ENCODE results near the gene DOK1. TPM values are rescaled to one million over a fixed set of nuclear protein-coding genes. Genes with fewer than 3 reads are reported as not detected.

Gene DOK1
- total RNA-seq, 1 donor from 2014 or later = 20.1 TPM

GRCh38 chr2:74575320-74575719 is 20.8 kb downstream of the DOK1 start:
- no peak for DNase-seq (ENCODE audit: extremely low spot score in 2 of 2)
- intact Hi-C loops (cut with DNase I) = no loop called here

DNA sequence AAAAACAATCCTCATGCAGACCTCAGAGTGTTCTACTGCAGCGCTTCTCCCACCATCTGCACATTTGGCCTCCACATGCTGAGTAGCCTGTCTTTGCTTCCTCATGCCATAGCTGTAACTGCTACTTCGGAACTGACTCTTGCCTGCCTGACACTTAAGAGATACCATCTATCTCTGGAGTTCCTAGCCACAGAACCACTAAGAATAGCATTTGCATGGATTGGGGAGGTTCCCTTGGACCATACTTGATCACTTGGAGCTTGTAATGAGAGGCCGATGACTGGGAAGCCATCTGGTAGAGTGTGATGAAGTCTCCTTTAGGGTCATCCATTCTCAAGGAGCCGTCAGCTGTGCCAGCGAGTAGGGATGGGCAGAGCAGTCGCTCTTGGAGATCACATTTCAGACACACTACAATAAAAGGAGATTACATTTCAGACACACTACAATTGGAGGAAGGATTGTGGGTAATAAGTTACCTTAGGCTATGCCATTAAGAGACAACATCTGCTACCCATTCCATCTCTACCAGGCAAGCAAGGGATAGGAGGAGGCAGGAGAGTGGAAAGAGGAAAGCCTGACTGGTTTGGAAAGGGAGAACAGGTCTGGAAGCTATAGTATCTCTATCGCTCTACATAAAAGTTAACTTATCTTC is 21.8 kb downstream of the DOK1 start:
- intact Hi-C loops (cut with DNase I) = no loop called here
- H3K9me3 ChIP-seq = no peaks in the 10 kb centered on the region
- H3K4me3 ChIP-seq = no peak overlapping the region
- no peaks in the 10 kb centered on the region for H3K4me1 ChIP-seq
- no peaks in the 10 kb centered on the region for H3K27me3 ChIP-seq
- H3K27ac ChIP-seq = no peak overlapping the region
- no peak for TF ChIP-seq POLR2A (IDR thresholded peaks at IDR 0.05)
- TF ChIP-seq CTCF (IDR thresholded peaks at IDR 0.05) = no peak
- no peak for TF ChIP-seq POLR2AphosphoS5 (IDR thresholded peaks at IDR 0.05; ENCODE audit: insufficient read depth in 1 of 2, low read depth in 1 of 2)
- DNase-seq (ENCODE audit: extremely low spot score in 2 of 2) = no peak
- no peaks in the 10 kb centered on the region for H3K36me3 ChIP-seq

More at GRCh38 chr2:74575320-74575719, 20.8 kb downstream of the DOK1 start:
- no peak for TF ChIP-seq POLR2A (IDR thresholded peaks at IDR 0.05)
- no peak for TF ChIP-seq CTCF (IDR thresholded peaks at IDR 0.05)
- no peak for TF ChIP-seq POLR2AphosphoS5 (IDR thresholded peaks at IDR 0.05; ENCODE audit: insufficient read depth in 1 of 2, low read depth in 1 of 2)
- Histone ChIP-seq H3K27ac (no peak overlapping the region), H3K36me3 (no peaks in the 10 kb centered on the region), H3K9me3 (no peaks in the 10 kb centered on the region), H3K4me3 (no peak overlapping the region), H3K27me3 (no peaks in the 10 kb centered on the region), H3K4me1 (no peaks in the 10 kb centered on the region)

GRCh38 chr2:74576863-74577229 is 22.3 kb downstream of the DOK1 start:
- no peak for TF ChIP-seq CTCF (IDR thresholded peaks at IDR 0.05)
- Histone ChIP-seq H3K4me1 (no peaks in the 10 kb centered on the region), H3K27ac (no peak overlapping the region), H3K4me3 (no peak overlapping the region), H3K27me3 (no peaks in the 10 kb centered on the region), H3K36me3 (no peaks in the 10 kb centered on the region), H3K9me3 (no peaks in the 10 kb centered on the region)
- intact Hi-C loops (cut with DNase I) = no loop called here
- DNase-seq (ENCODE audit: extremely low spot score in 2 of 2) = no peak

DNA sequence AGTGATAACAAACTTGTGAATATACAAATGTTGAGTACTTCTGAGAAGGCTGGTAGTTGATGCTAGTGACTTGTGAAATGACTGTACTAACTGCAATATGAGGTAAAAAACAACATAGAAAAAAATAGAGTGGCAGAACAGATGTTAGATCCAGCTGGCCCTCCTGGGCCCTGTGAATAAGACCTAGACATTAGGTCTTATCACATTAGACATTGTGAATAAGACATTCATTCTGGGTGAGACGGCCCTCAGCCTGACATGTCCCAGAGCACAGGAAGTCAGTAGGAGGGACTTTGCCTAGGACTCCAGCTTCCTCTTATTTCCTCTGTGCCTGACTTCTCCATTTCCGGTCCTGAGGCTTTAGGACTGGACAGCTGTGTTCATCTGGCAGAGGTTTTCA is 22.9 kb downstream of the DOK1 start:
- intact Hi-C loops (cut with DNase I) = no loop called here
- H3K4me3 ChIP-seq = no peak overlapping the region
- H3K9me3 ChIP-seq = no peaks in the 10 kb centered on the region
- no peak for DNase-seq (ENCODE audit: extremely low spot score in 2 of 2)
- no peaks in the 10 kb centered on the region for H3K27me3 ChIP-seq
- H3K4me1 ChIP-seq = no peaks in the 10 kb centered on the region
- H3K27ac ChIP-seq = no peak overlapping the region
- no peaks in the 10 kb centered on the region for H3K36me3 ChIP-seq
- TF ChIP-seq POLR2AphosphoS5 (IDR thresholded peaks at IDR 0.05; ENCODE audit: insufficient read depth in 1 of 2, low read depth in 1 of 2) (no peak), POLR2A (IDR thresholded peaks at IDR 0.05) (no peak), CTCF (IDR thresholded peaks at IDR 0.05) (no peak)

GRCh38 chr2:74578408-74578807 is 23.9 kb downstream of the DOK1 start:
- TF ChIP-seq POLR2A (IDR thresholded peaks at IDR 0.05) (no peak), POLR2AphosphoS5 (IDR thresholded peaks at IDR 0.05; ENCODE audit: insufficient read depth in 1 of 2, low read depth in 1 of 2) (no peak), CTCF (IDR thresholded peaks at IDR 0.05) (no peak)
- Histone ChIP-seq H3K27me3 (no peaks in the 10 kb centered on the region), H3K4me1 (no peaks in the 10 kb centered on the region), H3K9me3 (no peaks in the 10 kb centered on the region), H3K4me3 (no peak overlapping the region), H3K36me3 (no peaks in the 10 kb centered on the region), H3K27ac (no peak overlapping the region)
- DNase-seq (ENCODE audit: extremely low spot score in 2 of 2) = no peak
- intact Hi-C loops (cut with DNase I) = no loop called here
